Nephron (organoid): Measurements from ENCODE around the gene SEBOX.

Experiments
- H3K27ac Mint-ChIP-seq, 3 experiments: 2 replicates each; pipeline ENCODE4 v1.8.0; 2020; ENCODE audit warnings: mixed read lengths in 3 of 3, mild to moderate bottlenecking in 2 of 3, moderate library complexity in 1 of 3
- H3K27me3 Mint-ChIP-seq: 2 replicates; pipeline ENCODE4 v1.8.0; 2021; ENCODE audit warnings: low read depth, mild to moderate bottlenecking, moderate library complexity, mixed read lengths
- H3K36me3 Mint-ChIP-seq: 2 replicates; pipeline ENCODE4 v1.8.0; 2020; ENCODE audit warnings: low read depth, mixed read lengths
- H3K4me1 Mint-ChIP-seq: 2 replicates; pipeline ENCODE4 v1.8.0; 2020; ENCODE audit warnings: mixed read lengths
- H3K4me3 Mint-ChIP-seq, 3 experiments: 2 replicates each; pipeline ENCODE4 v1.8.0; 2020; ENCODE audit warnings: mild to moderate bottlenecking in 3 of 3, mixed read lengths in 3 of 3, moderate library complexity in 2 of 3
- H3K9me3 Mint-ChIP-seq: 2 replicates; pipeline ENCODE4 v1.8.0; 2020; ENCODE audit warnings: mixed read lengths
- CTCF ChIP-seq, 3 experiments: fragments of 200-600 bp; sonication (generic); IDR thresholded peaks; one replicate each; pipeline ENCODE4 v1.5.0; 2021; ENCODE audit warnings: antibody characterized with exemption in 3 of 3; ENCODE audit not compliant: unreplicated experiment in 3 of 3

Gene SEBOX

GRCh38 chr17:28385037-28385400 lies 20.0 kb upstream of the SEBOX start:
- no peaks in the 10 kb centered on the region for H3K4me1 Mint-ChIP-seq
- H3K4me3 Mint-ChIP-seq: peak overlapping the region; percentile 54 to 66 (median 63)
- H3K36me3 Mint-ChIP-seq: peaks cover 37% of the 10 kb centered on the region
- H3K27me3 Mint-ChIP-seq: peaks cover 60% of the 10 kb centered on the region
- no peak for TF ChIP-seq CTCF (IDR thresholded peaks at IDR 0.05; ENCODE audit: unreplicated experiment in 3 of 3)
- H3K27ac Mint-ChIP-seq: no peak overlapping the region
- no peaks in the 10 kb centered on the region for H3K9me3 Mint-ChIP-seq

GRCh38 chr17:28384281-28385036 lies 19.5 kb upstream of the SEBOX start:
- Mint-ChIP-seq H3K4me3 (peak overlapping the region; percentile 54 to 66 (median 63)), H3K9me3 (no peaks in the 10 kb centered on the region), H3K27me3 (peaks cover 65% of the 10 kb centered on the region), H3K36me3 (peaks cover 32% of the 10 kb centered on the region), H3K4me1 (no peaks in the 10 kb centered on the region), H3K27ac (no peak overlapping the region)
- no peak for TF ChIP-seq CTCF (IDR thresholded peaks at IDR 0.05; ENCODE audit: unreplicated experiment in 3 of 3)

- H3K27ac Mint-ChIP-seq: no peak overlapping the region
- peaks cover 71% of the 10 kb centered on the region for H3K27me3 Mint-ChIP-seq
- H3K4me1 Mint-ChIP-seq: no peaks in the 10 kb centered on the region
- no peaks in the 10 kb centered on the region for H3K9me3 Mint-ChIP-seq
- peak in 2 of 3 experiments; percentile 26 to 37 for TF ChIP-seq CTCF (IDR thresholded peaks at IDR 0.05; ENCODE audit: unreplicated experiment in 3 of 3)
- peak overlapping the region in 2 of 3 experiments; percentile 10 to 15 for H3K4me3 Mint-ChIP-seq
- H3K36me3 Mint-ChIP-seq: peaks cover 20% of the 10 kb centered on the region
Observed at GRCh38 chr17:28381141-28381825, 16.3 kb upstream of the SEBOX start.

GRCh38 chr17:28379814-28380801 lies 15.1 kb upstream of the SEBOX start:
- H3K27me3 Mint-ChIP-seq: peaks cover 60% of the 10 kb centered on the region
- H3K4me1 Mint-ChIP-seq: no peaks in the 10 kb centered on the region
- H3K36me3 Mint-ChIP-seq: peaks cover 20% of the 10 kb centered on the region
- H3K4me3 Mint-ChIP-seq: no peak overlapping the region
- H3K9me3 Mint-ChIP-seq: no peaks in the 10 kb centered on the region
- no peak for TF ChIP-seq CTCF (IDR thresholded peaks at IDR 0.05; ENCODE audit: unreplicated experiment in 3 of 3)
- no peak overlapping the region for H3K27ac Mint-ChIP-seq

- Mint-ChIP-seq H3K9me3 (no peaks in the 10 kb centered on the region), H3K36me3 (no peaks in the 10 kb centered on the region), H3K27ac (no peak overlapping the region), H3K4me1 (peaks cover 16% of the 10 kb centered on the region), H3K4me3 (peak overlapping the region; percentile 80 to 90 (median 85)), H3K27me3 (peaks cover 14% of the 10 kb centered on the region)
- TF ChIP-seq CTCF (IDR thresholded peaks at IDR 0.05; ENCODE audit: unreplicated experiment in 3 of 3): no peak
Observed at GRCh38 chr17:28372945-28373274, 7.9 kb upstream of the SEBOX start.
